ENCODE data around the gene LINC00305.

LINC00305 gene

GRCh38 chr18:64044616-64045015, 104.3 kb downstream of the LINC00305 start:
- Mint-ChIP-seq H3K36me3 (ENCODE audit: low read depth) (peaks cover 6% of the 10 kb centered on the region), H3K27ac (no peak overlapping the region), H3K27me3 (ENCODE audit: low read depth, poor library complexity) (no peaks in the 10 kb centered on the region), H3K9me3 (peaks cover 28% of the 10 kb centered on the region), H3K4me3 (no peak overlapping the region), H3K4me1 (no peaks in the 10 kb centered on the region)
- no peak for DNase-seq
- TF ChIP-seq CTCF (IDR thresholded peaks at IDR 0.05): no peak

GRCh38 chr18:64042728-64043358, 106.0 kb downstream of the LINC00305 start:
- Mint-ChIP-seq H3K4me3 (no peak overlapping the region), H3K36me3 (ENCODE audit: low read depth) (peaks cover 6% of the 10 kb centered on the region), H3K27me3 (ENCODE audit: low read depth, poor library complexity) (no peaks in the 10 kb centered on the region), H3K4me1 (no peaks in the 10 kb centered on the region), H3K27ac (no peak overlapping the region), H3K9me3 (peaks cover 28% of the 10 kb centered on the region)
- DNase-seq: no peak
- TF ChIP-seq CTCF (IDR thresholded peaks at IDR 0.05): no peak

- no peak overlapping the region for H3K27ac Mint-ChIP-seq
- no peaks in the 10 kb centered on the region for H3K27me3 Mint-ChIP-seq (ENCODE audit: low read depth, poor library complexity)
- no peak overlapping the region for H3K4me3 Mint-ChIP-seq
- peaks cover 6% of the 10 kb centered on the region for H3K36me3 Mint-ChIP-seq (ENCODE audit: low read depth)
- DNase-seq: peak; percentile 12
- H3K9me3 Mint-ChIP-seq: peaks cover 18% of the 10 kb centered on the region
- peaks cover 5% of the 10 kb centered on the region for H3K4me1 Mint-ChIP-seq
- TF ChIP-seq CTCF (IDR thresholded peaks at IDR 0.05): peak; percentile 74
These were observed 111.0 kb downstream of the LINC00305 start for GRCh38 chr18:64037812-64038414.

- peaks cover 4% of the 10 kb centered on the region for H3K9me3 Mint-ChIP-seq
- TF ChIP-seq CTCF (IDR thresholded peaks at IDR 0.05): no peak
- no peak for DNase-seq
- H3K36me3 Mint-ChIP-seq (ENCODE audit: low read depth): no peaks in the 10 kb centered on the region
- peaks cover 2% of the 10 kb centered on the region for H3K27me3 Mint-ChIP-seq (ENCODE audit: low read depth, poor library complexity)
- H3K4me1 Mint-ChIP-seq: peaks cover 46% of the 10 kb centered on the region
- H3K27ac Mint-ChIP-seq: no peak overlapping the region
- peak overlapping the region; percentile 18 for H3K4me3 Mint-ChIP-seq
These were observed 116.6 kb downstream of the LINC00305 start for GRCh38 chr18:64032312-64032711.

GRCh38 chr18:64031411-64031810, 117.5 kb downstream of the LINC00305 start:
- DNase-seq: no peak
- Mint-ChIP-seq H3K36me3 (ENCODE audit: low read depth) (no peaks in the 10 kb centered on the region), H3K27me3 (ENCODE audit: low read depth, poor library complexity) (peaks cover 2% of the 10 kb centered on the region), H3K27ac (no peak overlapping the region), H3K9me3 (peaks cover 5% of the 10 kb centered on the region), H3K4me3 (no peak overlapping the region), H3K4me1 (peaks cover 46% of the 10 kb centered on the region)
- TF ChIP-seq CTCF (IDR thresholded peaks at IDR 0.05): no peak
